ENCODE results near the gene SEC14L2.

DNA sequence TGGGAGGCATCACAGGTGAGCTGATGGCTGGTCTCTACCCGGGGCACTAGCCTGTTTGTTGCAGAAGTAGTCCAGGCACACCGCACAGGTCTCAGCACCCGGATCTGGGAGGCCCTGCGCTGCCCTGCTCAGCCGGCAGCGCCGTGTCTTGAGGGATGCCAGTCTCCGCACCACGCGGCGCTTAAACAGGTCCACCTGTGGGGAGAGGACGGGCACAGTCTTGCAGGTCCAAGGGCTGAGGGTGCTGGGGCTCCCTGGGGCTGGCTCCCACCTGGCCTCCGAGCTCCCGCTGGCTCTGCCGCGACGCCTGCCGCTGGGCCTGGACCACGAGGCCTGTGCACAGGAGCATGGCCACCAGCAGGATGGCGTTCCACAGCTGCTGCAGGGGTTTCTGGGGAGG lies 16.8 kb upstream of the SEC14L2 start:
- TF ChIP-seq, protein P1, sequence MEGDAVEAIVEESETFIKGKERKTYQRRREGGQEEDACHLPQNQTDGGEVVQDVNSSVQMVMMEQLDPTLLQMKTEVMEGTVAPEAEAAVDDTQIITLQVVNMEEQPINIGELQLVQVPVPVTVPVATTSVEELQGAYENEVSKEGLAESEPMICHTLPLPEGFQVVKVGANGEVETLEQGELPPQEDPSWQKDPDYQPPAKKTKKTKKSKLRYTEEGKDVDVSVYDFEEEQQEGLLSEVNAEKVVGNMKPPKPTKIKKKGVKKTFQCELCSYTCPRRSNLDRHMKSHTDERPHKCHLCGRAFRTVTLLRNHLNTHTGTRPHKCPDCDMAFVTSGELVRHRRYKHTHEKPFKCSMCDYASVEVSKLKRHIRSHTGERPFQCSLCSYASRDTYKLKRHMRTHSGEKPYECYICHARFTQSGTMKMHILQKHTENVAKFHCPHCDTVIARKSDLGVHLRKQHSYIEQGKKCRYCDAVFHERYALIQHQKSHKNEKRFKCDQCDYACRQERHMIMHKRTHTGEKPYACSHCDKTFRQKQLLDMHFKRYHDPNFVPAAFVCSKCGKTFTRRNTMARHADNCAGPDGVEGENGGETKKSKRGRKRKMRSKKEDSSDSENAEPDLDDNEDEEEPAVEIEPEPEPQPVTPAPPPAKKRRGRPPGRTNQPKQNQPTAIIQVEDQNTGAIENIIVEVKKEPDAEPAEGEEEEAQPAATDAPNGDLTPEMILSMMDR (IDR thresholded peaks at IDR 0.05) = no peak
- TF ChIP-seq EZH2 (IDR thresholded peaks at IDR 0.05; ENCODE audit: borderline replicate concordance, insufficient read depth, low read depth, low read length, poor library complexity, severe bottlenecking) = no peak
